ENCODE measurements around the gene EIF6.

EIF6 gene

DNA sequence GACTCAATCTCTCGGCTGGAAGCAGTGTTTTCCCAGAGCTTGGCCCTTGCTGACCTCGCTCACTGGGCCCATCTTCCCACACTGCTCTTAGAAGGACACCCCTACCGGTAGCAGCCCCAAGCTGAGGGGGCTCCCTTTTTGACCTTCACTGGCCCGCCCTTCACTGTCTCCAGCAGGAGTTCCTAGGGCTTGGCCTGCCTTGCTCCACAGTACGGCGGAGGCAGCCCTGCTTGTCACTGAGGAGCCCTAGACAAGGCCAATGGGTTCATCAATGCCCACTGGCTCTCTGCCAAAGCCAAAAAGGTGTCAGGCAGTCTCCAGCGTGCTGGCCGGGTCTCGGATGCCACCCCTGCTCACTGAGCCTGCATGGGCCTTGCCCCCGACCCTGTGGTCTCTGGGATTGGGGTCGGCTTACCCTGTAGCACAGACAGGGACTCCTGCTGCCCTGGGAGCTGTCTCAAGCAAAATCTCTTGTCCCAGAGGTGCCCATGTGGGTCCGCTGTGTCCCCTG lies 8.8 kb downstream of the EIF6 start:
- TF ChIP-seq, protein P1, sequence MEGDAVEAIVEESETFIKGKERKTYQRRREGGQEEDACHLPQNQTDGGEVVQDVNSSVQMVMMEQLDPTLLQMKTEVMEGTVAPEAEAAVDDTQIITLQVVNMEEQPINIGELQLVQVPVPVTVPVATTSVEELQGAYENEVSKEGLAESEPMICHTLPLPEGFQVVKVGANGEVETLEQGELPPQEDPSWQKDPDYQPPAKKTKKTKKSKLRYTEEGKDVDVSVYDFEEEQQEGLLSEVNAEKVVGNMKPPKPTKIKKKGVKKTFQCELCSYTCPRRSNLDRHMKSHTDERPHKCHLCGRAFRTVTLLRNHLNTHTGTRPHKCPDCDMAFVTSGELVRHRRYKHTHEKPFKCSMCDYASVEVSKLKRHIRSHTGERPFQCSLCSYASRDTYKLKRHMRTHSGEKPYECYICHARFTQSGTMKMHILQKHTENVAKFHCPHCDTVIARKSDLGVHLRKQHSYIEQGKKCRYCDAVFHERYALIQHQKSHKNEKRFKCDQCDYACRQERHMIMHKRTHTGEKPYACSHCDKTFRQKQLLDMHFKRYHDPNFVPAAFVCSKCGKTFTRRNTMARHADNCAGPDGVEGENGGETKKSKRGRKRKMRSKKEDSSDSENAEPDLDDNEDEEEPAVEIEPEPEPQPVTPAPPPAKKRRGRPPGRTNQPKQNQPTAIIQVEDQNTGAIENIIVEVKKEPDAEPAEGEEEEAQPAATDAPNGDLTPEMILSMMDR (IDR thresholded peaks at IDR 0.05; ENCODE audit: insufficient read depth, low read length, poor library complexity, severe bottlenecking), result no peak
- H3K4me3 ChIP-seq (replicated peaks; ENCODE audit: low read depth, low read length), result no peak overlapping the region
- peaks cover 22% of the 10 kb centered on the region for H3K36me3 ChIP-seq (ENCODE audit: control insufficient read depth, insufficient read depth, low read length)
- DNase-seq (ENCODE audit: extremely low read depth, insufficient read length), result no peak
- H3K27me3 ChIP-seq (replicated peaks; ENCODE audit: control insufficient read depth, insufficient read depth, low read length), result no peaks in the 10 kb centered on the region

DNA sequence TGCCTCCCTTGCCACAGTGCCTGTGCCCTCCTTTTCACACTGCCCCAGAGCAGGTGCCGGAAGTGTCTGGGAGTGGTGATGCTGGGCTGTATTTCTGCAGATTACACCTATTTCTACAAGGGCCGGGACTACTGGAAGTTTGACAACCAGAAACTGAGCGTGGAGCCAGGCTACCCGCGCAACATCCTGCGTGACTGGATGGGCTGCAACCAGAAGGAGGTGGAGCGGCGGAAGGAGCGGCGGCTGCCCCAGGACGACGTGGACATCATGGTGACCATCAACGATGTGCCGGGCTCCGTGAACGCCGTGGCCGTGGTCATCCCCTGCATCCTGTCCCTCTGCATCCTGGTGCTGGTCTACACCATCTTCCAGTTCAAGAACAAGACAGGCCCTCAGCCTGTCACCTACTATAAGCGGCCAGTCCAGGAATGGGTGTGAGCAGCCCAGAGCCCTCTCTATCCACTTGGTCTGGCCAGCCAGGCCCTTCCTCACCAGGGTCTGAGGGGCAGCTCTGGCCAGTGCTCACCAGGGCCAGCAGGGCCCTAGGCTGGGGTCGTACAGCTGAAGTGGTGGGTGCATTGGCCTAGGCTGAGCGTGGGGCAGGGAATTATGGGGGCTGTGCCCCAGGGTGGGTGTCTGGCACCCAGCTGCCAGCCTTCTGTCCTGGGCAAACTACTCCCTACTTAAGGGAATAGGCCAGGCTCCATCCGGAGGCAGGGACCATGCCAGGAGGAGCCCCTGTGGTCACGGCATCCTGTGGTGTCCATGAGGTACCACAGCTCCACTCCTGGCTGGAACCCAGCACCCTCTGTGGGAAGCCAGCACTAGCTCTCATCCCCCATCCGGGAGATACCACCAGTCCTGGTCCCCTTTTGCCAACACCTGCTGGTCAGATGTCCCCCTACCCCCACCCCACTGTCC lies 10.1 kb downstream of the EIF6 start:
- TF ChIP-seq, protein P1 (IDR thresholded peaks at IDR 0.05; ENCODE audit: insufficient read depth, low read length, poor library complexity, severe bottlenecking), result no peak
- DNase-seq (ENCODE audit: extremely low read depth, insufficient read length), result no peak
- Histone ChIP-seq H3K4me3 (replicated peaks; ENCODE audit: low read depth, low read length) (no peak overlapping the region), H3K27me3 (replicated peaks; ENCODE audit: control insufficient read depth, insufficient read depth, low read length) (no peaks in the 10 kb centered on the region), H3K36me3 (ENCODE audit: control insufficient read depth, insufficient read depth, low read length) (peaks cover 15% of the 10 kb centered on the region)

DNA sequence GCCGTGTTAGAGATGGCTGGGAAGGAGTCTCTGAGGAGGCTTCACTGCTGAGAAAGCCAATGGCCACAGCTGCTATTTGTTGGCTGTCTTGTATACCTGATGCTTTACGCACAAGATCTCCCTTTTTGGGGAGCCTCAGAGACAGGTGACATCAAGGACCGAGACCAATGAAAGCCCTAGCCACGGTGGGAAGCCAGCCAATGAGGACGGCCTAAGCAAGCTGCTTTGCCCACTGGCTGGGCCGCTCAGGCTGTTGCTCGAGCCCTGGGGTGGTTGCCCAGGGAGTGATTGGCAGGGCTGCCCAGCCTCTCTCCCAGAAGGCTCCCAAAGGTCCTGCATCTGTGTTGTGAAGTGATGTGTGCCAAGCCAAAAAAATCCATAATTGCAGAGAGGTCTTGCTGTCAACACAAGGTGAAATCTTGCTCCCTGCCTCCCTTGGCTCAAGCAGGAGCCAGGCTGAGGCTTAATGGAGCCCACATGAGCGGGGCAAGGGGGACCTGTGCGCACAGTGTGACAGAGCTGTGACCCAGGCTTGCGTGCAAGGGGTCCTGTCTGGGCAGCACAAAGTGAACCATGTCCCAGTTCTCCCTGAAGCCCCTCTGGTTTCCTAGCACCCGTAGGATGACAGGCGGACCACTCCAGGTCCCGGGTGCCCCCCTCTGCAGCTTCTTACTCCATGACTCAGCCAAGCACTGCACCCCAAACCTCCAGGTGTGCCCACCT lies 11.0 kb downstream of the EIF6 start:
- Histone ChIP-seq H3K27me3 (replicated peaks; ENCODE audit: control insufficient read depth, insufficient read depth, low read length) (no peaks in the 10 kb centered on the region), H3K4me3 (replicated peaks; ENCODE audit: low read depth, low read length) (no peak overlapping the region), H3K36me3 (ENCODE audit: control insufficient read depth, insufficient read depth, low read length) (peaks cover 10% of the 10 kb centered on the region)
- no peak for DNase-seq (ENCODE audit: extremely low read depth, insufficient read length)
- TF ChIP-seq, protein P1 (IDR thresholded peaks at IDR 0.05; ENCODE audit: insufficient read depth, low read length, poor library complexity, severe bottlenecking), result no peak

DNA sequence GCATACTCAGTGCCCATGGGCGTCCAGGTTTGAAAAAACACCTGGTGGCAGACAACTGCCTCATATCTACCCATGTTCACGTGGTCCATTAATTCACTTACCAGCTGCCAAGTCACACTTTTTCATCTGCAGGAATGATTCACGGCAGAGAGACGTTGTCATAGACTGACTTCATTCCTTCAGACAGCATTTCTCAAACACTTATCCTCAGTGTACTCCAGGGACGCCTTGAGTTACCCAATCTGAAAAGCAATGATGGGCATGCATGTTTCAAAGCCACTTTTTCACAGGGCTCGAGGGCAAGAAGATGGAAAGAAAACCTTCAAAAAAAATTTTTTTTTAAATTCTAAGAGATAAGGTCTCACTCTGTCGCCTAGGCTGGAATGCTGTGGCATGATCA lies 12.7 kb downstream of the EIF6 start:
- H3K4me3 ChIP-seq (replicated peaks; ENCODE audit: low read depth, low read length), result no peak overlapping the region
- no peak for DNase-seq (ENCODE audit: extremely low read depth, insufficient read length)
- no peaks in the 10 kb centered on the region for H3K27me3 ChIP-seq (replicated peaks; ENCODE audit: control insufficient read depth, insufficient read depth, low read length)
- H3K36me3 ChIP-seq (ENCODE audit: control insufficient read depth, insufficient read depth, low read length), result peaks cover 10% of the 10 kb centered on the region
- TF ChIP-seq, protein P1 (IDR thresholded peaks at IDR 0.05; ENCODE audit: insufficient read depth, low read length, poor library complexity, severe bottlenecking), result no peak

DNA sequence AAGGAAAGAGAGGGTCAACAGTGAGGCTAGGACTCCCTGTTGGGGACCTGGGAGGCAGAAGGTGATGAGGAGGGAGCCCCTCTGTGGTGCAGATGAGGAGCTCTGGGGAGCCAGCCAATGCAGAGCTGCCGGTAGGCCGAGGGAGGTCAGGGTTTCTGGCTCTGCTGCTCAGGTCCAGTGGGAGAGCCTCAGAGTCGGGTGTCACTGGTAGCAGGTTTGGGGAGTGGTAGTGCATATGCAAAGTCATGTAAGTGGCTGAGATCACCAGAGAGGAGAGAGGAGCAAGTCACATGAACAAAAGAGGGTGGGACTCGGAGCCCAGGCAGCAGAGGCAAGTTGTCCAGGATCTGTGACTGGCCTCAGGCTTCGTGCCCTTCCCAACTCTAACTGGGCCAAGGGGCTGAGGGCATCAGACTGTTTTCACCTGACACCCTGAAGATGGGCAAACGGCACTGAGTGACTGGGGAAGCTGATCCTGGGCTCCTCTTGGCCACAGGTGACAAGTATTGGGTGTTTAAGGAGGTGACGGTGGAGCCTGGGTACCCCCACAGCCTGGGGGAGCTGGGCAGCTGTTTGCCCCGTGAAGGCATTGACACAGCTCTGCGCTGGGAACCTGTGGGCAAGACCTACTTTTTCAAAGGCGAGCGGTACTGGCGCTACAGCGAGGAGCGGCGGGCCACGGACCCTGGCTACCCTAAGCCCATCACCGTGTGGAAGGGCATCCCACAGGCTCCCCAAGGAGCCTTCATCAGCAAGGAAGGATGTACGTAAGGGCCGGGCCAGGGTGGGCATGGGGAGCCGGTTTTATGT lies 13.3 kb downstream of the EIF6 start:
- H3K27me3 ChIP-seq (replicated peaks; ENCODE audit: control insufficient read depth, insufficient read depth, low read length), result no peaks in the 10 kb centered on the region
- peaks cover 10% of the 10 kb centered on the region for H3K36me3 ChIP-seq (ENCODE audit: control insufficient read depth, insufficient read depth, low read length)
- TF ChIP-seq, protein P1 (IDR thresholded peaks at IDR 0.05; ENCODE audit: insufficient read depth, low read length, poor library complexity, severe bottlenecking), result no peak
- DNase-seq (ENCODE audit: extremely low read depth, insufficient read length), result no peak
- no peak overlapping the region for H3K4me3 ChIP-seq (replicated peaks; ENCODE audit: low read depth, low read length)
